ENCODE data around the gene HMGB2. TPM values are rescaled to one million over a fixed set of nuclear protein-coding genes. Genes with fewer than 3 reads are reported as not detected.

HMGB2 gene
- total RNA-seq, 1 experiment from 2014 or later, result 278 TPM

DNA sequence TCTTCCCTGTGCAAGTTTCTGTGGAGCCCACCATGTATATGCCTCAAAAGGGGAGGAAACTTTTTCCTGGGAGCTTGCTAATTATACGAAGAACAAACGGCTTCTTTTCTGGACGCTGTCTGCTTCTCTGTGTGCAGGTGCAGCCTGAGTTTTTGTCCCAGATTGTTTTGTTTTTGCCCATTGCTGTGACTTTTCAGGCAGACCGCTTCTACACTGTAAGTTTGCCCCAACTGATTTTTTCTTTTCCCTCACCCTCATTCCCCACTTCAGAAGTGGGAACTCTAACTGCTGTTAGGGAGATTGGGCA is 51.9 kb downstream of the HMGB2 start:
- H2BK12ac ChIP-seq (ENCODE audit: insufficient read length, low read depth, low read length), result no peak overlapping the region
- H3K9me3 ChIP-seq (ENCODE audit: control insufficient read depth, low read depth, low read length), result peaks cover 23% of the 10 kb centered on the region
- no CpG with 5 or more reads among the region's 4 CpGs for WGBS (ENCODE audit: extremely low coverage, insufficient read length, low lambda C conversion rate)
- H3K4me1 ChIP-seq (ENCODE audit: insufficient read depth, low read length), result no peaks in the 10 kb centered on the region
- H4K91ac ChIP-seq (ENCODE audit: insufficient read length, low read depth, low read length), result no peak overlapping the region
- H2BK20ac ChIP-seq (ENCODE audit: low read depth, low read length, poor library complexity, severe bottlenecking), result no peak overlapping the region
- H3K14ac ChIP-seq (ENCODE audit: insufficient read depth, low read length), result no peak overlapping the region
- peaks cover 0 to 2% of the 10 kb centered on the region in 2 experiments; a peak in 1 of 4 replicates for H3K4me1 Mint-ChIP-seq
- H2BK15ac ChIP-seq (ENCODE audit: low read depth, low read length), result no peak overlapping the region
- H2BK120ac ChIP-seq (ENCODE audit: low read depth, low read length, poor library complexity, severe bottlenecking), result no peak overlapping the region
- H3K18ac ChIP-seq (ENCODE audit: insufficient read length, low read depth, low read length), result no peak overlapping the region
- H3K27me3 ChIP-seq (ENCODE audit: insufficient read depth, low read length), result no peaks in the 10 kb centered on the region
- H3K27ac ChIP-seq (ENCODE audit: insufficient read length, low read depth, low read length), result no peak overlapping the region
- H3K23ac ChIP-seq (ENCODE audit: insufficient read length, low read depth, low read length), result no peak overlapping the region
- no peak overlapping the region for H3K56ac ChIP-seq (ENCODE audit: insufficient read length, low read depth, low read length)
- H4K8ac ChIP-seq (replicated peaks; ENCODE audit: insufficient read length, low read depth, low read length), result no peak overlapping the region
- H4K5ac ChIP-seq (ENCODE audit: insufficient read length, low read depth, low read length), result no peak overlapping the region
- H3K4me3 Mint-ChIP-seq, result no peak overlapping the region
- H4K20me1 ChIP-seq (ENCODE audit: control insufficient read depth, insufficient read depth, insufficient read length), result no peaks in the 10 kb centered on the region
- no peak overlapping the region for H3K27ac Mint-ChIP-seq
- TF ChIP-seq, protein P1, sequence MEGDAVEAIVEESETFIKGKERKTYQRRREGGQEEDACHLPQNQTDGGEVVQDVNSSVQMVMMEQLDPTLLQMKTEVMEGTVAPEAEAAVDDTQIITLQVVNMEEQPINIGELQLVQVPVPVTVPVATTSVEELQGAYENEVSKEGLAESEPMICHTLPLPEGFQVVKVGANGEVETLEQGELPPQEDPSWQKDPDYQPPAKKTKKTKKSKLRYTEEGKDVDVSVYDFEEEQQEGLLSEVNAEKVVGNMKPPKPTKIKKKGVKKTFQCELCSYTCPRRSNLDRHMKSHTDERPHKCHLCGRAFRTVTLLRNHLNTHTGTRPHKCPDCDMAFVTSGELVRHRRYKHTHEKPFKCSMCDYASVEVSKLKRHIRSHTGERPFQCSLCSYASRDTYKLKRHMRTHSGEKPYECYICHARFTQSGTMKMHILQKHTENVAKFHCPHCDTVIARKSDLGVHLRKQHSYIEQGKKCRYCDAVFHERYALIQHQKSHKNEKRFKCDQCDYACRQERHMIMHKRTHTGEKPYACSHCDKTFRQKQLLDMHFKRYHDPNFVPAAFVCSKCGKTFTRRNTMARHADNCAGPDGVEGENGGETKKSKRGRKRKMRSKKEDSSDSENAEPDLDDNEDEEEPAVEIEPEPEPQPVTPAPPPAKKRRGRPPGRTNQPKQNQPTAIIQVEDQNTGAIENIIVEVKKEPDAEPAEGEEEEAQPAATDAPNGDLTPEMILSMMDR (conservative IDR thresholded peaks at IDR 0.05), result no peak
- peaks cover 21 to 24% of the 10 kb centered on the region in 2 experiments for H3K9me3 Mint-ChIP-seq
- H3K23me2 ChIP-seq (ENCODE audit: insufficient read length, low read depth, low read length, poor library complexity, severe bottlenecking), result no peaks in the 10 kb centered on the region
- no peak overlapping the region for H2AK5ac ChIP-seq (ENCODE audit: insufficient read length, low read length)
- H3K79me2 ChIP-seq (ENCODE audit: insufficient read depth, low read length), result no peaks in the 10 kb centered on the region
- H2AFZ ChIP-seq (ENCODE audit: low read length), result no peak overlapping the region
- no peak overlapping the region for H3K9ac ChIP-seq (ENCODE audit: extremely low read depth, insufficient read length, low read length)
- no peaks in the 10 kb centered on the region for H3K27me3 Mint-ChIP-seq (ENCODE audit: low read depth)
- no peak overlapping the region for H3K4ac ChIP-seq (ENCODE audit: low read depth, low read length)
- H2BK5ac ChIP-seq (ENCODE audit: insufficient read length, low read length), result no peak overlapping the region
- no peaks in the 10 kb centered on the region for H3K79me1 ChIP-seq (ENCODE audit: insufficient read depth, low read depth, low read length, poor library complexity, severe bottlenecking)
- peaks cover 37 to 46% (median 39%) of the 10 kb centered on the region in 3 experiments for H3K36me3 Mint-ChIP-seq (ENCODE audit: insufficient read depth in 1 of 3, low read depth in 3 of 3)
- no peak for DNase-seq
- H3T11ph ChIP-seq (ENCODE audit: low read length), result no peak overlapping the region
- no peak overlapping the region for H3K4me2 ChIP-seq (ENCODE audit: insufficient read depth, insufficient read length, low read length)

Data from H9 (cell line).